ENCODE results near the gene SASS6.

The SASS6 gene

GRCh38 chr1:100080331-100080730 is 52.4 kb downstream of the SASS6 start:
- Histone ChIP-seq H3K4me2 (ENCODE audit: low read length) (no peak overlapping the region), H3K4me3 (ENCODE audit: low read length) (no peak overlapping the region), H3F3A (ENCODE audit: control insufficient read depth, insufficient read depth) (no peaks in the 10 kb centered on the region), H3K79me2 (ENCODE audit: control insufficient read depth, low read length) (no peaks in the 10 kb centered on the region), H3K9me2 (replicated peaks; ENCODE audit: control insufficient read depth, low read length) (no peaks in the 10 kb centered on the region), H3K9me3 (ENCODE audit: control insufficient read depth, insufficient read depth, low read length) (no peaks in the 10 kb centered on the region), H3K27ac (ENCODE audit: low read depth, low read length) (no peak overlapping the region), H3K4me1 (ENCODE audit: control insufficient read depth, low read length) (no peaks in the 10 kb centered on the region), H4K20me1 (ENCODE audit: control insufficient read depth, insufficient read depth, low read depth, low read length) (no peaks in the 10 kb centered on the region; the same call in 1 of the 2 replicates), H3K36me3 (ENCODE audit: control insufficient read depth, low read length) (peaks cover 81% of the 10 kb centered on the region), H3K27me3 (ENCODE audit: control insufficient read depth, low read length) (no peaks in the 10 kb centered on the region)
- TF ChIP-seq, protein P1, sequence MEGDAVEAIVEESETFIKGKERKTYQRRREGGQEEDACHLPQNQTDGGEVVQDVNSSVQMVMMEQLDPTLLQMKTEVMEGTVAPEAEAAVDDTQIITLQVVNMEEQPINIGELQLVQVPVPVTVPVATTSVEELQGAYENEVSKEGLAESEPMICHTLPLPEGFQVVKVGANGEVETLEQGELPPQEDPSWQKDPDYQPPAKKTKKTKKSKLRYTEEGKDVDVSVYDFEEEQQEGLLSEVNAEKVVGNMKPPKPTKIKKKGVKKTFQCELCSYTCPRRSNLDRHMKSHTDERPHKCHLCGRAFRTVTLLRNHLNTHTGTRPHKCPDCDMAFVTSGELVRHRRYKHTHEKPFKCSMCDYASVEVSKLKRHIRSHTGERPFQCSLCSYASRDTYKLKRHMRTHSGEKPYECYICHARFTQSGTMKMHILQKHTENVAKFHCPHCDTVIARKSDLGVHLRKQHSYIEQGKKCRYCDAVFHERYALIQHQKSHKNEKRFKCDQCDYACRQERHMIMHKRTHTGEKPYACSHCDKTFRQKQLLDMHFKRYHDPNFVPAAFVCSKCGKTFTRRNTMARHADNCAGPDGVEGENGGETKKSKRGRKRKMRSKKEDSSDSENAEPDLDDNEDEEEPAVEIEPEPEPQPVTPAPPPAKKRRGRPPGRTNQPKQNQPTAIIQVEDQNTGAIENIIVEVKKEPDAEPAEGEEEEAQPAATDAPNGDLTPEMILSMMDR (IDR thresholded peaks at IDR 0.05; ENCODE audit: low read depth, low read length, poor library complexity, severe bottlenecking), result no peak

GRCh38 chr1:100077531-100077930 is 55.2 kb downstream of the SASS6 start:
- H4K20me1 ChIP-seq (ENCODE audit: control insufficient read depth, insufficient read depth, low read depth, low read length), result no peaks in the 10 kb centered on the region; the same call in 1 of the 2 replicates
- no peak overlapping the region for H3K27ac ChIP-seq (ENCODE audit: low read depth, low read length)
- no peaks in the 10 kb centered on the region for H3K4me1 ChIP-seq (ENCODE audit: control insufficient read depth, low read length)
- TF ChIP-seq, protein P1 (IDR thresholded peaks at IDR 0.05; ENCODE audit: low read depth, low read length, poor library complexity, severe bottlenecking), result no peak
- TF ChIP-seq EZH2phosphoT487 (IDR thresholded peaks at IDR 0.05; ENCODE audit: borderline replicate concordance, low read length), result no peak
- no peaks in the 10 kb centered on the region for H3F3A ChIP-seq (ENCODE audit: control insufficient read depth, insufficient read depth)
- H3K36me3 ChIP-seq (ENCODE audit: control insufficient read depth, low read length), result peaks cover 79% of the 10 kb centered on the region
- H3K9me2 ChIP-seq (replicated peaks; ENCODE audit: control insufficient read depth, low read length), result no peaks in the 10 kb centered on the region
- no peak overlapping the region for H3K4me3 ChIP-seq (ENCODE audit: low read length)
- no peaks in the 10 kb centered on the region for H3K27me3 ChIP-seq (ENCODE audit: control insufficient read depth, low read length)
- no peaks in the 10 kb centered on the region for H3K79me2 ChIP-seq (ENCODE audit: control insufficient read depth, low read length)
- H3K9me3 ChIP-seq (ENCODE audit: control insufficient read depth, insufficient read depth, low read length), result no peaks in the 10 kb centered on the region
- H3K4me2 ChIP-seq (ENCODE audit: low read length), result no peak overlapping the region

- no peak overlapping the region for H3K4me3 ChIP-seq (ENCODE audit: low read length)
These were observed 56.0 kb downstream of the SASS6 start for GRCh38 chr1:100076744-100077143.

More at GRCh38 chr1:100076744-100077143, 56.0 kb downstream of the SASS6 start:
- H3F3A ChIP-seq (ENCODE audit: control insufficient read depth, insufficient read depth), result no peaks in the 10 kb centered on the region
- no peak overlapping the region for H3K27ac ChIP-seq (ENCODE audit: low read depth, low read length)
- H3K79me2 ChIP-seq (ENCODE audit: control insufficient read depth, low read length), result no peaks in the 10 kb centered on the region
- H3K4me1 ChIP-seq (ENCODE audit: control insufficient read depth, low read length), result no peaks in the 10 kb centered on the region
- no peak overlapping the region for H3K4me2 ChIP-seq (ENCODE audit: low read length)
- no peaks in the 10 kb centered on the region for H3K27me3 ChIP-seq (ENCODE audit: control insufficient read depth, low read length)
- no peaks in the 10 kb centered on the region for H3K9me2 ChIP-seq (replicated peaks; ENCODE audit: control insufficient read depth, low read length)
- TF ChIP-seq, protein P1 (IDR thresholded peaks at IDR 0.05; ENCODE audit: low read depth, low read length, poor library complexity, severe bottlenecking), result no peak
- TF ChIP-seq EZH2phosphoT487 (IDR thresholded peaks at IDR 0.05; ENCODE audit: borderline replicate concordance, low read length), result no peak
- no peaks in the 10 kb centered on the region for H3K9me3 ChIP-seq (ENCODE audit: control insufficient read depth, insufficient read depth, low read length)
- H3K36me3 ChIP-seq (ENCODE audit: control insufficient read depth, low read length), result peaks cover 79% of the 10 kb centered on the region
- no peaks in the 10 kb centered on the region; the same call in 1 of the 2 replicates for H4K20me1 ChIP-seq (ENCODE audit: control insufficient read depth, insufficient read depth, low read depth, low read length)
